Testis (tissue), 2 donors: ENCODE measurements around the gene SLC30A10.

Source experiments
- CTCF ChIP-seq, 3 experiments: fragments of 450-650 bp in 2 of 3; fragments of 200-600 bp in 1 of 3; sonication (generic) in 1 of 3; IDR thresholded peaks; one replicate each; pipeline ENCODE4 v1.5.1; 2016 to 2019; ENCODE audit warnings: antibody characterized with exemption in 3 of 3, mild to moderate bottlenecking in 2 of 3, moderate library complexity in 1 of 3
- POLR2A ChIP-seq: fragments of 450-650 bp; IDR thresholded peaks from one replicate; pipeline ENCODE4 v1.6.1; 2017; ENCODE audit warnings: antibody characterized with exemption, mild to moderate bottlenecking, moderate library complexity

GRCh38 chr1:219941179-219942118, 13.1 kb upstream of the SLC30A10 start:
- TF ChIP-seq CTCF (IDR thresholded peaks at IDR 0.05) (no peak), POLR2A (no peak)
